Measurements from ENCODE around the gene GNG14.
A peak's percentile ranks its signal among the peaks of the same experiment; 100 is the strongest.
"Not testable (repeated sequence)": the region's sequence is repeated elsewhere in the genome, so short reads cannot be mapped to it uniquely, and the experiment has no call there.

GNG14 gene

DNA sequence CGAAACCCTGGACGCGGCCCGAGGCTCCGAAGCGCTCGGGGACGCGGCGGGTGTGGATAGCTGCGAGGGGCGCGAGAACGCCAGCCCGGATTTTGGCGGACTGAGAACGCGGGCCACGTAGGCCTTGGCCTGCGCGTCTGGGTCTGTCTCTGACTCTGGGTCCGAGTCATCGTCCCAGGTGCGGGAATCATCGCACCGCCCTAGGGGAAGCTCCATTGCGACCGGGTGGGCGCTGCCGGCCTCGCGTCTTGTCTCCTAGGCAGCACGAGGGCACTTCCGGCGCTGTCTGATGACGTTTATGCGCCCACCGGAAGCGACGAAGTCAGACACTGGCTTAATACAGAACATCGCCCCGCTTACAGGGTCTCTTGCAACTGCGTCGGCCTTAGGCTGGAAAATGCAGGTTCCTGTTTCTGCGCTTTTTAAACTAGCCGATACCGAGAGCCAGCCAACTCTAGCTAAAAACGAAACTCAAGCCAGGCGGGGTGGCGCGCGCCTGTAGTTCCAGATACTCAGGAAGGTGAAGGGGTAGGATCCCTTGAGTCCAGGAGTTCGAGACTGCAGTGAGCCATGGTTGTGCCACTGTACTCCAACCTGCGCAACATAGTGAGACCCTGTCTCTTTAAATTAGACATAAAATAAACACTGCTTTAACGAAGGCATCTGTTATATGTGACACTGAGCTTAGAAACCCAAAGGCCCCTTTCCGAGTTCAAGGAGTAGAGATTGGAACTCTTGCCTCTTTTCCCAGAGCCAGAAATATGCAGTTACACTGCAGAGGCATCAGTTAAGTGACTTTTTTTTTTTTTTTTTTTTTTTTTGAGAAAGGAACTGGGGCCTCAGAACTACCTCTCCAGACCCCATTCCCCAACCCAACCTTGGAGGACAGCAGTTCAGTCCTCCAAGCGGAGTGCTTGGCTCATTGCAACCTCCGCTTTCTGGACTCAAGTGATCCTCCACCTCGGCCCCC, 8.9 kb downstream of the GNG14 start, which contains the start of gene FBXW9:
Gene FBXW9, minus strand, starts transcription at position 266 of the 970 bp plus-strand sequence. Its CDS starts 50 bp downstream, at position 216.
- DNase-seq (ENCODE audit: low spot score): peak; percentile 93

DNA sequence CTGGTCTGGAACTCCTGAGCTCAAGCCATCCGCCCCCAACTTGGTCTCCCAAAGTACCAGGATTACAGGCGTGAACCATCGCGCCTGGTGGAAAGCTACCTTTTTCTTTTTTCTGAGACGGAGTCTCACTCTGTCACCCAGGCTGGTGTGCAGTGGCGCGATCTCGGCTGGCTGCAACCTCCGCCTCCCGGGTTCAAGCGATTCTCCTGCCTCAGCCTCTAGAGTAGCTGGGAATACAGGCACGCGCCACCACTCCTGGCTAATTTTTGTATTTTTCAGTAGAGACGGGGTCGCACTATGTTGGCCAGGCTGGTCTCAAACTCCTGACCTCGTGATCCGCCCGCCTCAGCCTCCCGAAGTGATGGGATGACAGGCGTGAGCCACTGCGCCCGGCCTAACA, 9.6 kb downstream of the GNG14 start:
- not testable (repeated sequence) for DNase-seq (ENCODE audit: low spot score)

DNA sequence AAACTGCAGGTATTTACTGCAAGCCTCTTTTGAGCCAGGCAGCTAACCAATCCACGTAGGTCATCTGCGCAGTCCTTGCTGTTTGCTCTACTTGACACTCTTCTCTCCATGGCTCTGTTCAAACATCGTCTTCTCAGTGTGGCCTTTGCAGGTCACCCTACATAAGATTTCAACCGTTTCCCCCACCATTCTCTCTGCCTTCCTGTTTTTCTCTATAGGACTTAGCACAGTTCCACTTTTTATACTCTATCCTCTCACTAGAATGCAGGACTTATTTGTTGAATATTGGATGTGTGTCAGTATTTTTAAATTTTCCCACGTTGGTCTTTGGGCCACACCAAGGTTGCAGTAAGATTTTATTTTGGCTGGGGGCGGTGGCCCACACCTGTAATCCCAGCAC, 10.3 kb downstream of the GNG14 start:
- DNase-seq (ENCODE audit: low spot score): no peak

DNA sequence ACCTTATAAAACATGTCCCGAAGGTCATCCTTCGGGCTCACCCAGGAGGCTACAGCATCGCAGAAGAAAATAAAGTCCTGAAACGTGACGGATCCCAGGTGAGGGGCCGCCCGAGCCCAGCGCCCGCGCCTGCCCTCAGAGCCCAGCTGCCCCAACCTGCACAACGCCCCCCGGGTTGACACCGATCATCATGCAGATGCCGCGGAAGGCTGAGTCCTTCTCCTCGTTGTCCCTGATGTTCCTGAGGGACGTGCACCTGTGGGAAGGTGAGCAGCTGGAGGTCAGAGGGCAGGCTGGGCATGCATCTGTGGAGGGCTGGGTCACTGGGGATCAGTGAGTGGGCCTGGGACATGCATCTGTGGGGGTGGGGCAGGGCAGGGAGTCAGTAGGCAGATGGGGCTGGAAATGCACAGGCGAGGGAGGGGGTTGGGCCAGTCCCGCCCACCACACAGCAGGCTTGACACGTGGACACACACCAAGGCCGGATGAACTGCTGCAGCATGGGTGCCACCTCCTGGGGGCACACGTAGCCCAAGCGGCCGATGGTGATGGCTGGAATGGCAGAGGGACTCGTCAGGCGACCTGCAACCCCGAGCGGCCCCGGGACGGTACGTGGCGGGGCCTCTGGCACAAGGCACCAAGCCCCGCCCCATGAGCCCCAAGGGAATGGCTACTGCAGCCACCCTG, 13.9 kb downstream of the GNG14 start:
- no peak for DNase-seq (ENCODE audit: low spot score)

DNA sequence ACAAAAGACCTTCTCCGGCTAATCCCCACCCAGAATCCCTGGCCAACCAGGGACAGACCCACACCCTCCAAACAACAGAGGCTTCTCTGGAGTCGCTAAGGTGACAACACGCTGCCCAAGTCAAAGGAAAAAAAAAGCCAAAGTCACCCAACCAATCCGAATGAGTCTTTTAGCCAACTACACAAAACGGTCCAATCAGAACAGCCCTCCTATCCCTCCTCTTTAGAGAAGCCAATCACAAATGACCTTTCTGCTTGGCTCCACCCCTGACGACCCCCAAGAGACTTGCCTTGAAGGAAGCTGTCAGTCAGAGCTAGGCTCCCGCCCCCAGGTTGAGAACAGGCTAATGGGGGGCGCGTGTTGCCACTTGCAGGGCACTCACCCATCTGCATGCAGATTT, 15.2 kb downstream of the GNG14 start:
- peak; percentile 26 for DNase-seq (ENCODE audit: low spot score)

DNA sequence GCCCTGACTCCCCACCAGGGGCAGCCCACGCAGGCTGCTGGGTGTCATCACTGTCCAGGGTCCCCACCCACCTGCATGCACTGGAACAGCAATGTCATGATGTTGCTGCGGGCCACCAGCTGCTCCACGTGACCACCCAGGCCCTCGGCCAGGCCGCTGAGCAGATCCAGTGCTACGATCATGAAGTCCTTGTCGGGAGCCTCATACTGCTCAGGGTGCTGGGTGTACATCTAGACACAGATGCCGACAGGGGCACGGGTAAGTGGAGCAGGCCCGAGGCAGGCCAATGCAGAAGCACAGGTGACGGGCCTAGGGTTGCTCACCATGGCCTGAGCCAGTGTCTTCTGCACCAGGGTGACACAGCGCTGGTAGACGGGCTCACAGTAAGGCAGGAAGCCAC, 17.4 kb downstream of the GNG14 start:
- no peak for DNase-seq (ENCODE audit: low spot score)

DNA sequence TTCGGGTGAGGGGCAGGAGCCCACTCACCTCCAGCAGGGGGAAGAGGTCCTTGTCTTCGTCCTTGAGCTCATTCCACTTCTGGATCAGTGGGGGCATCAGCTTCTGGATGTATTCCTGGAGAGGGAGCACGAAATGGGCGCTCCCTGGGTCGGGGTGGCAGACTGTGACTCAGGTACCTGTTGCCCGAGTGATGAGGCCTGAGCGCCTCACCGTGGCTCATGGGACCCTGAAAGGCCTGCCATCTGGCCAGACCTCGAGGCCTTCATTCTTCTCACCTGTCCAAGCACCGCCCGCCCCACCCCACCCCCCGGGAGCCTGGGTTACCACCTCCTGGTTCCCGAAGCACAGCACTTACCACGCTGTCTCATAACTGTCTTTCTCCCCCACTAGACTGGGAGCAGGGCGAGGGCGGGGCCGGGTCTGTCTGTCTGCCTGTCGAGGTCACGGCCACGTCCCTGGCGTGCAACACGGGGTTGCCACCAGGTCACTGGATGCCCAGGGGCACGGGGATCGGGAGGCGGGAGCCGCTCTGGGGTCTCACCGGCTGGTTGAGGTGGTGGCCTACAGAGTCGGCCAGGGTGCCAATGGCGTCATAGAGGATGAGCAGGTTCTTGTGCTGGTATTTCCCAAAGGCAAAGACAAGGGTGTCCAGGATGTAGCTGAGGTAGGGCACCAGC, 18.0 kb downstream of the GNG14 start:
- DNase-seq (ENCODE audit: low spot score): no peak

DNA sequence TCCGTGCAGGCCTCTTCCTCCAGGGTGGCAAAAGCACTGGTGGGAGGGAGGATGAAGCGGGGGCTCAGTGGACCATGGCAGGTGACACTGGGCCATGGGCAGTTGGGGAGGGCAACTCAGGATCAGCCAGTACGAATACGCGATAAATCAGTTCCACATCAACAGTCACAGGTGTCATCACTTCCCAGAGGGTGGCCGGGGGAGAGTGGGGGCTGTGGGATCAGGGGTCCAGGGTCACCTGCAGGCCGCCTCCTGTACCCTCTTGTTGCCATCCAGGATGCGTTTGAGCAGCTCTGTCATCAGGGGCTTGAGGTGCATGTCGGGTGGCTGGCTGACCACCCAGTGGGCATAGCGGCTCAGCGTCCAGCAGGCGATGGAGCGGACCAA, 18.5 kb downstream of the GNG14 start:
- no peak for DNase-seq (ENCODE audit: low spot score)

DNA sequence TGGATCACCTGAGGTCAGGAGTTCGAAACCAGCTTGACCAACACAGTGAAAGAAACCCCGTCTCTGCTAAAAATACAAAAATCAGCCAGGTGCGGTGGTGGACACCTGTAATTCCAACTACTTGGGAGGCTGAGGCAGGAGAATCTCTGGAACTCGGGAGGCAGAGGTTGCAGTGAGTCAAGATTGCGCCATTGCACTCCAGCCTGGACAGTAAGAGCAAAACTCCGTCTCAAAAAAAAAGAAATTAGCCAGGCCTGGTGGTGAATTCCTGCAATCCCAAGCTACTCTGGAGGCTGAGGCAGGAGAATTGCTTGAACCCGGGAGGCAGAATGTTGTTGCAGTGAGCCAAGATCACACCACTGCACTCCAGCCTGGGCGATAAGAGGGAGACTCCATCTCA, 20.8 kb downstream of the GNG14 start:
- DNase-seq (ENCODE audit: low spot score): no peak

DNA sequence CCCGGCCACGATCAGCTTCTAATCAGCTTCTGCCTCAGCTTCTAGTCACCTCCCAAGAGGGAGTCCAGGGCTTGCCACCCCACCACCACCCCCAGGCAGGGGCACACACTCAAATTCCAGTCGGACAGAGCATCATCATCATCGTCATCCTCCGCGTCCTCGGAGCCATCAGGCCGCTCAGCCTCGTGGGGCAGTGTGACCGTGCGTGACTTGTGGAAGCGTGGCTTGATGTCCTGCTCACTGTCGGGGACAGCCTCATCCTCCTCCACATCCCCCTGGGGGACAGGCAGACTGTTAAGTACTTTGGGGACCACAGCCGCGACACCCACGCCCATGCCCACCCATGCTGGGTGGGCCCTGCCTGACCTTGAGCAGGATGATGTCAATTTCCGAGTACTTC, 23.4 kb downstream of the GNG14 start:
- no peak for DNase-seq (ENCODE audit: low spot score)

DNA sequence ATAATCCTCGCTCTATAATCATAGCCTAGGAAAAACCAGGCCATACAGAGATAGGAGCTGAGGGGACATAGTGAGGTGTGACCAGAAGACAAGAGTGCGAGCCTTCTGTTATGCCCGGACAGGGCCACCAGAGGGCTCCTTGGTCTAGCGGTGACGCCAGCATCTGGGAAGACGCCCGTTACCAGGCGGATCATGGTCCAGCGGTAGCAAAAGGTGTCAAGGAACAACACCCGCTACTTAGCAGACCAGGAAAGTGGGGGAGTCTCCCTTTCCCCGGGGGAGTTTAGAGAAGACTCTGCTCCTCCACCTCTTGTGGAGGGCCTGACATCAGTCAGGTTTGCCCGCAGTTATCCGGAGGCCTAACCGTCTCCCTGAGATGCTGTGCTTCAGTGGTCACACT, 24.3 kb downstream of the GNG14 start:
- not testable (repeated sequence) for DNase-seq (ENCODE audit: low spot score)

DNA sequence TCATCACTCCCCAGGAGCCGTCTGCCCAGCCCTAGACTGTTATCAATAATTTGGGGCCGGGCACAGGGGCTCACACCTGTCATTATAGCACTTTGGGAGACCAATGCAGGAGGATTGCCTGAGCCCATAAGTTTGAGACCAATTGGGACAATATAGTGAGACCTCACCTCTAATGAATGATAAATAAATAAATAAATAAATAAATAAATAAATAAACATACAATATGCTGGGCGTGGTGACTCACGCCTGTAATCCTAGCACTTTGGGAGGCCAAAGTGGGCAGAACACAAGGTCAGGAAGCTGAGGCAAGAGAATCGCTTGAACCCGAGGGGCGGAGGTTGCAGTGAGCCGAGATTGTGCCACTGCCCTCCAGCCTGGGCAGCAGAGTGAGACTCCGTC, 25.5 kb downstream of the GNG14 start:
- DNase-seq (ENCODE audit: low spot score): not testable (repeated sequence)

DNA sequence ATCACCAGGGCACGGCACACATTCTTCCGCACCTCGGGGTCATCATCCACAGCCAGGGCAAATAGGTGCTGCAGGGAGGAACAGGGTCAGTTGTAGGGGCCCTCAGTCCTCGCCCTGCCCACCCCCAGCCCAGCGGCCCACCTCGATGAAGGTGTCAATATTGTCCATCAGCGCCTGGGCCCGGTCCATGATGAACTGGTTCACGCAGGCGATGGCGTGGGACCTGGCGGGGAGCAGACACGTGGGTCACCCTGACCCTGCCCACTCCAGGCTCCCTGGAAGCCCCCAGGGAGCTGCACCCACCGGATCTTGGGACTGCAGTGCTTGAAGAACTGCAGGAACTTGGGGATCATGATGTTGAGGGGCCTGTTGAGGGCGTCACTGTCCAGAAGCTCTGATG, 27.3 kb downstream of the GNG14 start:
- DNase-seq (ENCODE audit: low spot score): no peak

DNA sequence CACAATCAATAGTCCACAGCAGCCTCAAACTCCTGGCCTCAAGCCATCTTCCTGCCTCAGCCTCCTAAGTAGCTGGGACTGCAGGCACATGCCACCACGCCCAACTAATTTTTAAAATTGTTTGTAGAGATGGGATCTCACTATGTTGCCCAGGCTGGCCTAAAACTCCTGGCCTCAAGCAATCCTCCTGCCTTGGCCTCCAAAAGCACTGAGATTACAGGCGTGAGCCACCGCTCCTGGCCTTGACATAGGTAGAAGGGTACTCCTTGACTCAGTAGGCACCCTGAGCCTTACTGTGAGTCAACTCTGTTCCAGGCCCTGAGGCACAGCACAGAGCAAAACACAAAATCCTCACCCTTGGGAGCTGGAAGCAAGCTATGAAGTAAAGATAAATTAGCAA, 28.1 kb downstream of the GNG14 start:
- no peak for DNase-seq (ENCODE audit: low spot score)

DNA sequence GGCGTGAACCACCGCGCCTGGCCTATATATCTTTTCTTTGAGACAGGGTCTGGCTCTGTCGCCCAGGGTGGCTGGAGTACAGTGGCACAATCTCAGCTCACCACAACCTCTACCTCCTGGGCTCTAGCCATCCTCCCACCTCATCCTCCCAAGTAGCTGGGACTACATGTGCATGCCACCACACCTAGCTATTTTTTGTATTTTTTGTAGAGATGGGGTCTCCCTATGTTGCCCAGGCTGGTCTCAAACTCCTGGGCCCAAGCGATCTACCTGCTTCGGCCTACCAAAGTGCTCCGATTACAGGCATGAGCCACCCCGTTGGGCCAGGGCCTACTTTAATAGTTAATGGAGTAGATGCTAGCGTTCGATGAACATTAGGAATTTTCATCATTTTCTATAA, 32.5 kb downstream of the GNG14 start:
- no peak for DNase-seq (ENCODE audit: low spot score)

DNA sequence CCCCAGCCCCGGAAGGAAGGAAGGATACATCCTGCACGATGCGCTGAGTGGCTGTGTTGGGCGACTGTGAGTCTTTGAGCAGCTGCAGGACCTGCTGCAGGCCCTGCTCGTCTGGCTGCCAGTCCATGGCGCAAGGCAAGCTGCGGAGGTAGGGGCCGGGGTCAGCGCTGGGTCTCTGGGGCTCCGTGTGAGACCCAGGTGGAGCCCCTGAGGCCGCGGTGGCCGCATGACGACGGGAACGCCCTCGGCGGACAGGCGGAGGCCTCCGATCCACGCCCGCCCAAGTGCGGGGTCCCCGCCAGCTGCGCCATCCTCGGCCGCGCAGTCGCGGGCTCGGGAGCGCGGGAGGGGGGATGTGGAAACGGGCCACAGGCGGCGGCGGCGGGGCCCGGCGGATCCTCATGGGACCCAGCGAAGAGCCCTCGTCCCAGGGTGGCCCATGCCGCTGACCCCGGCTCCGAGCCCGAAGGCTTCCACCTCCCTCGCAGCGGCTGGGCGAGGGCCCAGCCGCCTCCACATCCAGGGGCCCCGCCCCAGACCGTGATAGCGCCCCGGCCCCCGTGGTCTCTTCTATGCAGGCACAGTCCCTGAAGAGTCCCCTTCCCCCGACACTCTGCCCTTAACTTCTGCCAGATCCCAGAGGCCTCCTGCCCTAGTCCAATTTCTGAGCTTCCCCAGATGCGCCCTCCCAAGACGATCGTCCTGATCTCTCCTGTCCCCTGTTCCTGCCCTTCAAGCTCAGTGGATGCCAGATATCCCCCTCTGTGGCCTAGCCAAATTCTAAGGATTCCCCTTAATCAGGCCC, 33.3 kb downstream of the GNG14 start:
- peak; percentile 7 for DNase-seq (ENCODE audit: low spot score)

DNA sequence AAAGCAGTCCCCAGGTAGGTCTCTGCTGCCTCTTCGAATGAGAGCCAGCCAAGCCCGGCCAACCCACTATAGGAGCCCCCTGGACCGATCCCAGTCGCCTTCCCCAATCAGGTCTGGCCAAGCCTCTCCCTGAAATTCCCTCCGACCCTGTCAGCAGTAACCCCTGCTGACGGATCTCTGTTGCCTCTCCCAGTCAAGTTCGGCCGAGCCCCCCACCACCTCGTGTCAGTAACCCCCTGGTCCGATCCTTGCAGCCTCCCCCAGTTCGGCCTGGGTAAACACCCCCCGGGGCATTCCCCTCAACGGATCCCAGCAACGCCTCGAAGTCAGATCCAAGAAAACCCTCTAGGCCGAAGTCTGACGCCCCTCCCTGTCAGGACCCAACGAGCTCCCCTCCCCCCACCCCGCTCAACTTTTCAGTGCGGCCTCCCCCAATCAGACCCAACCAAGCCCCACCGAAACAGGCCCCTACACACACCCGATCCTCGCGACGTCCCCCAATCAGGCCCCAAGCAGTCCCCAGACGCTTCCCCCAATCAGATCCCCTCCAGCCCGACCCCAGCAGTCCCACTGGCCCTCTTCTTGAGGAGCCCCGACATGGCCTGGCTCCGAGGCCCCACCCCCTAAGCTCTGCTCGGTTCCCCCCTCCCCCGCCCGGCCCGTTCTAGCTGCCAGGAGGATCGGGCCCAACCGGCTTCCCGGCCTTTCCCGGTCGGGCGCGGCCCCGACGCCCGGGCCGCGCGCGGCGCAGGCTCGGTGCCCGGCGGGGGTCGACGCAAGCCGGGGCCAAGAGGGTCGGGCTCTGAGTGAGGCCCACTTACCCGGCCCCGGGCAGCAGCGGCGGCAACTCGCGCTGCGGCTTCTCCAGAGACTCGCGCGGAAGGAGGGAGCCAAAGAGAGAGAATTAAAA, 34.1 kb downstream of the GNG14 start:
- peak; percentile 61 for DNase-seq (ENCODE audit: low spot score)

DNA sequence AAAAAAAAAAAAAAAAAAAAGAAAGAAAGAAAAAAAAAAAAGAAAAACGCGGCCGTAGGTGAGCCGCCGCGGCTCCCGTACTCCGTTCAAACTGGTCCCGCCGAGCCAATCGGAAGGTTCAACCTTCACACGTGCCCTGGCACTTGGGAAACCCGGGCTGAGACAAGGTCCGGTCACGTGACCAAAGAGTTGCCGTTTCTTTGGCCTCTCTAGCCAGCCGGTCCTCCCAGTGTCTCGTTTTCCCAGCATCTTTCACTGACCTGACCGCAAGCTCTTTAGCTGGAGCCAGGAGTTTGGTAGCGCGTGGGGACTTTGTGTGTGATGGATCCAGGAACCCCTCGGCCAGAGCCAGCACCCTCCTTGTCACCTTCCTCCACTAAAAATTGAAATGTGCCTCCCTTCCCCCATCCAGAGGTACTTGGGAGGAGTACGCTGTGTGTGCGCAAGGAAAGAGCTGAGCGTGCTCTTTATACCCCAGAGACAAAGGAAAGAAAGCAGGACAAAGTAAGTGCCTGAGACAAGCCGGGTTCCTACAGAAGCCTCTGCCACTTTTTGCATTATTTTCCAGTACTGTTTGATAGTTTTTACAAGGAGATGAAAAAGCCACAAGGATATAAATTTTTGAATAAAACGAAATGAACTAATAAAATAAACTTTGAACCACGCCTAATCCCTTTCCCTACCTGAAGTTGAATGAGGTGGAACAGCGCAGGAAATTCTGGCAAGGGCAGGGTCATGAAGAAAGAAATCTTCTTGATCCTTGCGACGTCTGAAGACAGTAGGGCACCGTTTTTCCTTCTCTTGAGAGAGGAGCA, 35.0 kb downstream of the GNG14 start:
- peak; percentile 98 for DNase-seq (ENCODE audit: low spot score)

DNA sequence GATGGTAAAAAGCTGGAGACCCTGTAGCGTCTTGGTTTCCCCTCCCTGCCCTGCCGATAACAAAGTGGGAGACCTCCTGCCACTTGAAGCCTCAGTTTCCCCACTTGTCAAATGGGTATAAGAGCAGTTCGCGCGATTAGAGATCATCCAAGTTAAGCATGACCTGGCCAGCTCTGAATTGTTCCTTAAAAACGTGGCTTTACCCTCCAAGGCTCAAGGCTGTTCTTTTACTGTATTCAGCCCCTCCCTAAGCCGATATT, 35.5 kb downstream of the GNG14 start:
- DNase-seq (ENCODE audit: low spot score): no peak

Measured in kidney tubule cell (primary cell).